ENCODE data around the gene TMEM120B.

DNA sequence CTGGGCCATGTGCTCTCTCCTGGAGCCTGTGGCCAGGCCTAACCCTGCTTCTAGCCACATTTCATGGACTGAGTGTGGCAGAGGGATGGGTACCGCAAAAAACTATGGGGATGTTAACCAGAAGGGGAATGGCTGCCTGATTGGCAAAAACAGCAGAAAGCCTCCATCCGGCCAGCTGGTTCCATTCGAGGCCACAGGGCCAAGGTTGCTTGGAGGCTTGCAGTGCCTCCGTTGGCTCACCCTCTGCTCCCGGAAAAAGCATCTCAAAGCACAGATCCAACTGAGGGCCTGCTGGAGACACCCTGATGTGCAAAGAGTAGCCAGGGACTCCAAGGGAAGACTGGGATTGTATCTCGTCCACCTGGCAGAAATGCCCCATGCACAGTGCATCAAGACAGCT, 16.5 kb downstream of the TMEM120B start:
- TF ChIP-seq, protein P1, sequence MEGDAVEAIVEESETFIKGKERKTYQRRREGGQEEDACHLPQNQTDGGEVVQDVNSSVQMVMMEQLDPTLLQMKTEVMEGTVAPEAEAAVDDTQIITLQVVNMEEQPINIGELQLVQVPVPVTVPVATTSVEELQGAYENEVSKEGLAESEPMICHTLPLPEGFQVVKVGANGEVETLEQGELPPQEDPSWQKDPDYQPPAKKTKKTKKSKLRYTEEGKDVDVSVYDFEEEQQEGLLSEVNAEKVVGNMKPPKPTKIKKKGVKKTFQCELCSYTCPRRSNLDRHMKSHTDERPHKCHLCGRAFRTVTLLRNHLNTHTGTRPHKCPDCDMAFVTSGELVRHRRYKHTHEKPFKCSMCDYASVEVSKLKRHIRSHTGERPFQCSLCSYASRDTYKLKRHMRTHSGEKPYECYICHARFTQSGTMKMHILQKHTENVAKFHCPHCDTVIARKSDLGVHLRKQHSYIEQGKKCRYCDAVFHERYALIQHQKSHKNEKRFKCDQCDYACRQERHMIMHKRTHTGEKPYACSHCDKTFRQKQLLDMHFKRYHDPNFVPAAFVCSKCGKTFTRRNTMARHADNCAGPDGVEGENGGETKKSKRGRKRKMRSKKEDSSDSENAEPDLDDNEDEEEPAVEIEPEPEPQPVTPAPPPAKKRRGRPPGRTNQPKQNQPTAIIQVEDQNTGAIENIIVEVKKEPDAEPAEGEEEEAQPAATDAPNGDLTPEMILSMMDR (IDR thresholded peaks at IDR 0.05): no peak
- TF ChIP-seq POLR2AphosphoS5 (IDR thresholded peaks at IDR 0.05) (no peak), POLR2A (IDR thresholded peaks at IDR 0.05) (no peak)

Measured in breast epithelium (tissue), 3 donors.